OCI-M2 (cell line): Measurements from ENCODE around the gene KLHL14.

Experiments used
- DNase-seq: peaks from one replicate; lab custom pipeline; 2025; ENCODE audit not compliant: unreplicated experiment; lab: John Stamatoyannopoulos, UW

The KLHL14 gene

DNA sequence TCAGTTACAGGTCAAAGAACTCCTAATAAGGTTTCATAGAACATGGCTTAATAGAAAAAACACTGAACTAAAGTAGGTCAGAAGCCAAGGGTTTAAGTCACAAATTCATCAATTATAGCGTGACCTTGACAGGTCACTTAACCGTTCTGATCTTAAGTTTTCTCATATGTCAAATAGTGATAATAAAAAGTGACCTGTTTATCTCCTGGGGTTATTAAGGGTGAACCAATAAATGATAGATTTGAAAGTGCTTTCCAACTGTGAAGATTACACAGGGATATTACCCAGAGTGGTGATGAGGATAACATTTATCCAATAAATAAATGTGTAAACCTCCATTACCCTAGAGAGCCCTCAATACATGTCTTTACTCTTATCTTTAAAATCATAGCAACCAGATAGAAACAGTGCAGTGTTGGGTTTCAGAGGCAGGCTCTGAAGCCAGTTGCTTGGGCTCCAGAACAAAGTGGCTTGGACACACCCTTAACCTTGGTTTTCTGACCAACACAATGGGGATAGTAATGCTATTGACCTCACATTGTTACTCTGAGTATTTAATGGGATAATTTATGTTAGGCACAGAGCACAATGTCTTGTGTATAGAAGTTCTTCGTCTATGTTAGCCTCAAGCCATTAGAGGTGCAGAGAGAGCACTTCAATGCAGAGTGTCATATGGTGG, 48.6 kb downstream of the KLHL14 start:
- DNase-seq: no peak

DNA sequence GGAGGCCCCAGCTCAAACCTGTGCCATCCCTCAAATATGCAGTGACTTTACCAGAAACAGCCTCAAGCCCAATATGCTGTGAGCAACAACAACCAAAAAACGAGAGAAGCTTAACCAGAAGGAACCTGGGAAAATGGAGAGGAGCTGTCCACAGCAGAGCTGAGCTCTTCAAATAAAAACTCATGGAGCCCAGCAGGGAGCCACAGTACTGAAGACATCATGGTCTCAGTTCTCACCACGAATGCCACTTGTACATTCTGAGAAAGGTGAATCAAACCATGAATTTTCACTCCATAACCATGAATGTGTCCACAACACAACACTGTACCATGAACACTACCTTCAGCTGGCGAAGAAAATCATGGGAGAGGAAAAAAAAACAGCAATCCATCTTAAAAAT, 50.5 kb downstream of the KLHL14 start:
- no peak for DNase-seq

DNA sequence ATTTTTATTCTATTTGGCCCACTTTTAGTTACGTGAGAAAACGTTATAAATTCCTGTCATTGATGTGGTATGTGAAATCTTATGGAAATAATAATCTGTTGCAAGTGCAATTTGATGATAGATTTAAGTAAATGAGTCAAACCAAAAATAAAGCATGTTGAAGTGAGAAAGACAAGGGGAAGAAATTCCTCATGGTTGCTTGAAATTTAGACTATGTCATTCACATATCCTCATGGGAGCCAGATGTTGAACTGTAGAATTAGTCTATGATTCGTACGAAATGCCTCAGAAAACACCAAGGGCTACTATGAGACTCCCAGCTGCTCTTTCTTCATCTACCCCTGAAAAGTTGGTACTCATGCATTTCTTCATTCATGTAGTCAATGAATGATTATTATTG, 55.7 kb downstream of the KLHL14 start:
- DNase-seq: no peak

DNA sequence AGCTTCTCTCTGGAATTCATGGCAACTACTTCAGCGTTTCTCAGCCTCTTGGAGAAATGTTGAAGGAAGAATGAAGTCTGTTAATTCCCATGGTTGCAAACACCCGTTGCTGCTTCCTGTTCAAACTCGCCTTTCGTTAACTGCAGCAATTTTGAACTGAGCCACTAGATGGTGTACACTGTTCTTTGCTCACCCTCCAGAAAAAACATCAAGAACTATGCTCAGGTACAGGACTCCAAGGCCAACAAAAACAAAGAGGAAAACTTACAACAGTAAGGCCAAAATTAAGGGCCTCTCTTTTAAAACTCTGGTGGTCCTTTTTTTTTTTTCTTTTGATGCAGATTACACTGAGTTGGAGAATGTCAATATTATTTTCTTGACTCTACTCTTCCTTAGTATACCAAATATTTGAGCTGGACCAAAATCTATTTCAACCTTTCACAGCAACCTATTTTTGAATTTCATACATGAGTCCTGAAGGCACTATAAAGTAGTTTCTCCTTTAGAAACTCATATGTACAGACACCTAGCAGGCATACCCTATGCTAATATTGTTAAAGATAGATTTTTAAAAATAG, 58.2 kb downstream of the KLHL14 start:
- DNase-seq: peak; percentile 38

DNA sequence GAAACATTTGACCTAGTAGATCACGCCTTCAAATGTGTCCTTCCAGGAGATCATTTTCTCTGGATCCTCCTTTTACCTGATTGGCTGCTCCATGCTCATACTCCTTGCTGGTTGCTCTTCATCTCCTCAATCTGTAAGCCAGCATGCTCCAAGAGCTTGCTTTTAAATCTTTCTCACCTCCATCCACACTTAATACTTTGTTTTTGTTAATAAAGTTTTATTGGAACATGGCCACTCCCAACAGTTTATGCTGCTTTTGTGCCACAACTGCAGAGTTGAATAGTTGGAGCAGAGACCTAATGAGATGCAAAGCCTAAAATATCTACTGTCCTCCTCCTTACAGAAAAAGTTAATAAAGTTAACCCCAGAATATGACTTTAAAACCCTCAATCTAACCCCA, 60.0 kb downstream of the KLHL14 start:
- DNase-seq: no peak

DNA sequence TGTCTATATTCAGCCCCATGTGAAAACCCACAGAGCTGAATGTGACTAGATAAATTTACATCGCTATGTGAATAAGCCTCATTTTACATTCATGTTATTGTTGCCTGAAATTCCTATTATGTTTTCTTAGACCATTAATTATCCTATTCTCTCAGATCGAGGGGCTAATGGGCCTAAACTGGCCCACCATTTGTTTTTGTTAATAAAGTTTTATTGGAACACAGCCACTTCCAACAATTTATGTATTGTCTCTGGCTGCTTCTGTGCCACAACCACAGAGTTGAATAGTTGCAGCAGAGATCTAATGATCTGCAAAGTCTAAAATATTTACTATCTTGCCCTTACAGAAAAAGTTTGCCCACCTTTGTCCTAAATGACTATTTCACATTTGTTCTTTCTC, 61.0 kb downstream of the KLHL14 start:
- DNase-seq: no peak

DNA sequence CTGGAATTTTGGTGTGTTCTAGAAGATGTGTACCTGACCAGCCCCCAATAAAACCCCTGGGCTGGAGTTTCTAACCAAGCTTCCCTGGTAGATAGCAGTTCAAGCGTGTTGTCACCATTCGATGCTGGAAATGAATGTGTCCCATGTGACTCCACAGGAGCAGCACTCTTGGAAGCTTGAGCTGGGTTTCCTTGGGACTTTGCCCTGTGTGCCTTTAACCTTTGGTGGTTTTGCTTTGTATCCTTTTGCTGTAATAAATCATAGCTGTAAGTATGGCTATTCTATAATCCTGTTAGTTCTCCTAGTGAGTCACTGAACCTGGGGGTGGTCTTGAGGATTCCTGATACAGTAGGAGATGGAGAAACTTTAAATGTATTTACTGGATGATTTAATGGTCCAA, 65.2 kb downstream of the KLHL14 start:
- no peak for DNase-seq

DNA sequence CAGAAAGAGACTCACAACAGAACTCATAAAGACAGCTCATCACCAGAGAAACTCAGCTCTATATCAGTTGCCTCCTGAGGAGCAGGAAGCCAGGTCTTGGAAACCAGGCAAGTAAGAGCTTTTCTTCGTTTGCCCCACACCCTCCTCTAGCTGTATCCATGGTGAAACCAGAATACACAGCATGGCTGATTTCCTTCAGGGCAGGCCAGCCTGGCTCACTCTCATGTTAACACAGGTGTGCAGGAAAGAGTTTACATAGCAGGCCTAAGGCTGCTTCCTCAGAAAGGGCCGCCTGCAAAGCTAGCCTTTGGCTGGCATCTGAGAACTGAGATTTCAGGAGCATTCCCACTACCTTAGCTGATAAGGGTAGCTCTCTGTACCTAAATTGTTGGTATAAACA, 65.7 kb downstream of the KLHL14 start:
- no peak for DNase-seq

DNA sequence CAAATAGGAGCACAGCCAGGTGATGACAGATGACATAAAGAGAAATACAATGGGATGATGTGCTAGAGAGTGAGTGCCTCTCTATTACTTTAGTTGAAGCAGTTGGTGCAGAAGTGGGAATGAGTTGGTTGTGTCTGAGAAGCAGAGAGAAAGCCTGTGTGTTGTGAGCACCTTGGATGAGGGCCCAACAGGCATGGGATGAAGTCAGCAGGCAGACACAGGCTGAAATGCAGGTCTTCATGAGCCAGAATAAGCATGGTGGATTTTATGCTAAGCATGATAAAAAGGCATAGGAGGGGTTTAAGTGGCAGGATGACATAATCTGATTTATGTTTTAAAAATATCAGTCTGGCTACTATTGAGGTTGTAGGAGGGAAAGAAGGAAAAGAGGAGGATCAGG, 71.5 kb downstream of the KLHL14 start:
- DNase-seq: no peak

DNA sequence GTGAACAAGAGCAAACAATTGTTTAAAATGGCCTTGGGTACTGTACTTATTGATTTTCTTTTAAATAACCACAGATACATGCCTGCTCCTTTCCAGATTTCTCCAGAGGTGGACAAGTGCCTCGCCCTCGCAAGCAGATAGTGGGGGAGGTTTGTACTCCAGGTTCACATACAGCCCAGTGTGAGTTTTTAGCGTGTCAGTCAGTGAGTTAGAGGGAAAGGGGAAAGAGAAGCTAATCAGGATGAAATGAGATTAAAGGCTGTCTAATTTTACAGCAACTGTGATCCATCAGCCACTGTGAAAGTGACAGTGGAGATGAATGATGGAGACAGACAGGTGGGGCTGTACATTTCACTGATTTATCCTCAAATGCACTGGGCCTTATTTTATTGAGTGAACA, 74.7 kb downstream of the KLHL14 start:
- no peak for DNase-seq

DNA sequence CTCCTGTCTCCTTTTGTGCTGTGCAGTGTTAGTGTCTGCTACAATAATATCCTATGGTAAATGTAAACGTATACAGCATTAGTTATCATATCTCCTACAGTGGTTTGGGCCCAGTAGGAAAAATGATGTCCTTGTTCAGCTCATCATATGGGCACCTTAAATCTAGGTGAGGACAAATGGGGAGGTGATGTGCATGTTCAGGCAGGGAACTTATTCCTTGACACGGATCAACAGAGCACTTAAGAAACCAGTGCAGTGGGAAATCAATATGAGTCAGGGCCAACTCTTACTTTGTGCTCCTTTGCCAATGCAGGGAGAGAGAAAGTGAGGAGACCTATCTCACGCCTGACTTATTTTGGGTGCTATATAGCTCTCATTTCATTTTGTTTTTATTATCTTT, 76.4 kb downstream of the KLHL14 start:
- DNase-seq: no peak

DNA sequence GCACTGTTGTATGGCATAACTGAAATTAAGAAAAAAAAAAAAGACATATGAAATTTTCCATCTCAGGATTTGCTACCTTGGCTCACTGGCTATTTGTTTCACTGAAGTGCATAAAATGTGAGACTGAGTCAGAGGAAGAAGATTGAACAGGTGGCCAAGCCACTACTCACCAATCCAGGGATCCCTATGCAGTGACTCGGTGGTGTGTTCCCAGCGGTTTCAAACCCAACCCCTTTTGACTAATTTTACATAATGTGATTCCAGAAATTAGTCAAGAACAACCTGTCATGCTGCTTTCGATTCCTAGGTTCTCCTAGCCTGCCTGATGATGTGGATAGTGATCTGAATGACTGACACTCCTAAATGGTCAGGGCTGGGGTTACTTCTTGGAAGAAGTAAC, 77.3 kb downstream of the KLHL14 start:
- DNase-seq: no peak

DNA sequence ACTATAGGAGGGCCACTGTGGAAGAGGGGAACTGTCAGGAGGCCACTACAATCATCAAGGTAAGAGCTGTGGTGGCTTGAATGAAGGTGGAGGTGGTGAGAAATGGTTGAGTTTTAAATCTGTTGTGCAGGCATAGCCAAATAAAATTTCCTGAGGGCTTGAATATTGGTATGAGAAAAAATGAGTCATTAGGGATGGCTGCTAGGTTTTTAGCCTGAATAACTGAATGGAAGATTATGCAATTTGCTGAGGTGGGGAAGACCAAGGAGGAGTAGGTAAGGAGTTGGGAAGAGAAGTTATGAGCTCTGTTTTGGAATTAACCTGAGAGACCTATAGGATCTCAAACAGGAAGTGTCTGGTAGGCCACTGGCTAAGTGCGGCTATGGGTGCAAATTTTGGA, 84.0 kb downstream of the KLHL14 start:
- DNase-seq: no peak

DNA sequence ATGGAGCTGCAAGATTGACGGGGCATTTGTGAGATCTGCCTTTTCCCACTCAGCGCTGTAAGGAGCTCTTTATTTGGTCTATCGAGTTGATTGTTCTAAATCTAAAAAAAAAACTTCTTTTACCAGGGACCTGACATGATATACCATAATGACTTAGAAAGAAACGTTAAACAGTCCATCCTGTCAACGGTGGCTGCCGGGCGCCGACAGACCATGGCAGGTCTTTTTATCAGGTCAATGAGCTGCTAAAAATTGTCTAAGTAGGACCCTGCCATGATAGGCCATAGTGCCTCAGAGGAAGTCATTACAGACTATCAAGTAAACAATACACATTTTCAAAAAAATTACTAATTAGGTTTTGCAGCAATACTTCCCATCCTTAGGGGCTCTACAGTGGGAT, 87.9 kb downstream of the KLHL14 start:
- no peak for DNase-seq

DNA sequence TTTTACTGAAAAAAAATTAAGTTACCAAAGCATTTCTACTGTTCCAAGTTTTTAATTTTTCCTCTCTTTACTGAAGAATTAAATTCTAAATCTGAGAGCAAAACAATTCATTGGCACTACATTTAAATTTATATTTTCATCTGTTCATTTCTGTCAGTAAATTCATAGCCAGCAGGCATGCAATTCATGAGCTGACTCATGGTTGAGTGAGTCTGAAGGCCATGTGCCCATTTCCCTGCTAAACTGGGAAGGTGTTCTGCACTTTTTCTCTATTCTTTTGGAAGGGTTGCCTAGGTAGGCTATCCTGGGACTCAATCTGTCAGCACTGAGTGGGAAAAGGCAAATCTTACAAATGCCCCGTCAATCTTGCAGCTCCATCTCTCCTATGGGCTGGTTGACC, 88.7 kb downstream of the KLHL14 start:
- no peak for DNase-seq

DNA sequence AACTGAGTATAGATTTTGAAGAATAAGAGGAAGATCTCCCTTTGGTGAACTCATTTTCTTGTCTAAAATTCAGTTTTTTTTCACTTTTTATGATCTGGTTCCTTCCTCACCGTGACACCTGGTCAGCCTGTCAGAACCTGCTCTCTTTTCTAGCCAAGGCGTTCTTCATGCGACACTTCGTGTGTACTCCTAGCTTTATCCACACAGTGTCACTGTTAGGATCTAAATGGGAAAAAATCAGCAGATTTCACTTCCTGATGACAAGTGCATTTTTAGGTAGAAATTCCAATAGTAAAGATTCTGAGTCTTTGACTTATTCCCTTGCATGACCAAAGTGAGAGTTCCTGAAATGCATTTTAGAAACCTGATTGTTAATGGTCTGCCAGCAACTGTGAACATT, 89.8 kb downstream of the KLHL14 start:
- DNase-seq: no peak

DNA sequence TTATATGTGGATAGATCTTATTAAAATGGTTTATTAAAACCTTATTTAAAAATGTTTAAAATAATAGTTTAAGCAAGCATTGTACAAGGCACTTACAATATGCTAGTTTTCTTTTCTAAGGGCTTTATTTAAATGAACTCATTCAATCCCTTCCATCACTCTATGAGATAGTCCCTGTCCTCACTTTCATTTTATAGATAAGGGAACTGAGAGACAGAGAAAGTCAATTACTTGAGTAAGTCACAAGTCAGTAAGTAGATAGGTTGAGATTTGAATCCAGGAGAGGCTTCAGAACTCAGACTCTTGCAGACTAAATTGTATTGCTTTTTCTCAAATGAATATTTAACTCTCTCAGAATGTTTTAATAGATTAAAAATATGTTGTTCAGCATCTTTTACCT, 95.2 kb downstream of the KLHL14 start:
- no peak for DNase-seq

DNA sequence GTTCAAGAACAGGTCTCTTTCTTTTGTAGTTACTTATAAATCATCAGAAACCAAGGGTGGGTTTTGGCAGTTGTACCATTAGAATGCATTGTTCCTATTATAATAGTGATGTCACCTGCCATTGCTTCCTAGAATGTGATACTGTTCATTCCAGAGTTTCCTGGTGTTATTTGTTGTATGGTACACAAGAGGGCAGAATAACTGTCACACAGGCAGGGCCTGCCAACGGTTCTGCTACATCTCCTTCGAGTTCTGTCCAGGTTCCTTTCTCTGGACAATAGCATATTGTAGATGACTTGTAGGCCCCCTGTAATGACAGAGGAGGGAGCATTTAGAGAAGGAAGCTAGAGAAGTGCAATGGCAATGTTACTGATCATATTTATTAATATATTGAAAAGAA, 98.3 kb downstream of the KLHL14 start:
- DNase-seq: no peak

DNA sequence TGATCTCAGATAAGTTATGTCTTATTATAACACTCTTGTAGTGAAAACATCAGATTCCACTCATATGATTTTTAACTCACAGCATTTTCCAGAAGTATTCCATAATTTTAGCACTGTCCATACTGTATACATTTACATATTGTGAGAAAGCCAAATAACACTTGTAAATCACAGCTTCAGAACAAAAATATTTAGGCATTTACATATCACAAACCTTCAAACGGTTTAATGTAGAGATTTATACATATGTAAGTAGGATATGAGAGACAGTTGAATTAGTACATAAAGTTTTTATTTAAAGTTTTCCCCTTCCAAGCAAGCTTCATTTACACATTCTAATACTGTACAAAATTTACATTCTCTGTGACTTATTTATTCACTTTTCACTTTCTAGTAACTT, 100.4 kb downstream of the KLHL14 start:
- no peak for DNase-seq

DNA sequence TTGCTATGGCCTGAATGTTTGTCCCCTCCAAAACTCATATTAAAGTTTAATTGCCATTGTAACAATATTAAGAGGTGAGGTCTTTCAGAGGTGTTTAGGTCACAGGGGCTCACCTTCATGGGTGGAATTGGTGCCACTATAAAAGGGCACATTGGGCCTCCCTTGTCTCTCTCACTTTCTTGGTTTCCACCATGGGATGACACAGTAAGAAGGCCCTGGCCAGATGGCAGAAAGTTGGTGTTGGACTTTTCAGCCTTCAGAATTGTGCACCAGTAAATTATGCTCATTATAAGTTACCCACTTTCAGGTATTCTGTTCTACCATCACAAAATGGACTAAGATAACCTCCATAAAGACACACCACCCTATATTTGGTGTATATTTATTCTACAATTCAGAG, 102.1 kb downstream of the KLHL14 start:
- no peak for DNase-seq

DNA sequence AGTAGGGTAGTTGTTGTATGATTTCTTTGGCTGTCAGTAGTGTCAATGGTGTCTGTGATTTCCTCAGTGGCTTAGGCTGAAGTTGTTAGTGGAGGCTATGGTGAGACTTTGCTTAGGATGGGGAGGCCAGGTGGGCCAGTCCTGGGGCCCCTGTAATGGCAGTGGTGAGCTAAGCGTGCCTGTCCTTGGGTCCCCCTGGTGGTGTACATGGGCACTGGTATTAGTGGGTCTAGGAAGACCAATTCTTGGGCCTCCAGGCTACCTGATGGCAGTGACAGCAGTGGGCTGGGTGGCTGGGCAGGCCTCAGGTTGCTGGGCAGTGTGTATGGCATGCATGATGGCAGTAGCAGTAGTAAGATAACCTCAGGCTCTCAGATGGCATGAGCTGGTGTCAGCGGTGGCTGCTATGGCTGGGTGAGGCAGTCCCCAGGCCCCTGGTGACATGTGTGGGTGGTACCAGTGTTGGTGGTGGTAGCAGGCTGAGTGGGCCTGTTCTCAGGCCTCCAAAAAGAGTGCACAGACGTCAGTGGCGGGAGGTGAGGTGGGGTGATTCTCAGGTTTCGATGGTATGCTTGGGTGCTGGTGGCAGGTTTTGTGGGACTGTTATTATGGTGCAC, 103.2 kb downstream of the KLHL14 start:
- DNase-seq: no peak

DNA sequence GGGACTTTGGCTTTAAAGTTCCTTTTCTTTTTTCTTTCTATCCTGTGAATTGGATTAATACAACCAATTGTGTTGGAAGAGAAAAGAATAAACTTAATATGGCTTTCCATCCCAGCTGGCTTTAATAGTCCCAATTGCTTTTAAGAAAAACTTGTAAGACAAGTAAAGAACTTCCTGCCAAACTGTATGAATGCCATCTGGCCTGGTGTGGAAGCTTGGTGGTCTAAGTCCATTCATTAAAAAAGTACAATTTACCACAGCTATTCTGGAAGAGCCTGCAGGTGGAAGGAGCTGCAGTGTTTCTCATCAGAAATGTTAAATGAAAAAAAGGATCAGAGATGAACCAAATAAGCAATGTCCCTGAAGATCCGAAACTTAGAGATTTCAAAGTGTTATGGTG, 103.9 kb downstream of the KLHL14 start:
- DNase-seq: no peak
